Right cardiac atrium (tissue), 5 donors: Measurements from ENCODE around the gene ATF6. TPM values are rescaled to one million over a fixed set of nuclear protein-coding genes. Genes with fewer than 3 reads are reported as not detected.

Experiments
- ATAC-seq, 2 donors: fragments of 200-7000 bp; cut with Tn5 transposase; one replicate each; pipeline versions ENCODE4 v1.8.0 to v1.9.1; 2020; ENCODE audit warnings: moderate library complexity in 2 of 2, mild to moderate bottlenecking in 1 of 2
- DNase-seq, 3 donors: peaks; one replicate each; pipeline ENCODE4 v3.0.0-alpha.2; 2020
- H3K27ac ChIP-seq: one replicate; pipeline ENCODE4 v1.5.1; 2013; ENCODE audit warnings: mild to moderate bottlenecking, low read length, control low read depth, moderate library complexity
- H3K27me3 ChIP-seq: one replicate; pipeline ENCODE4 v1.6.1; 2013; ENCODE audit not compliant: control insufficient read depth, insufficient read depth
- H3K4me1 ChIP-seq: one replicate; pipeline ENCODE4 v1.6.1; 2013; ENCODE audit warnings: low read length; ENCODE audit not compliant: control insufficient read depth, insufficient read depth
- H3K4me3 ChIP-seq: one replicate; pipeline ENCODE4 v1.5.1; 2013; ENCODE audit warnings: low read length, control low read depth
- H3K9me3 ChIP-seq: one replicate; pipeline ENCODE4 v1.6.1; 2013; ENCODE audit warnings: low read length; ENCODE audit not compliant: control insufficient read depth
- WGBS: extraction: QIAGEN DNeasy Blood & Tissue Kit; methylation state at CpG from one replicate; pipeline ENCODE4 v1.1.7; 2013; 5-methylcytosine and 5-hydroxymethylcytosine counted together
- intact Hi-C, 4 donors: fragments of 100-400 bp; cut with DNase I; formaldehyde crosslinking; loops; one replicate each; pipeline versions ENCODE4 v1.11.0 to v1.14.0; 2022 to 2023
- polyA plus RNA-seq: library from polyadenylated mRNA; stranded (reverse); fragments of 200-250 nt; gene quantifications from one replicate; pipeline ENCODE4 v1.2.3, GENCODE V29; 2013
- total RNA-seq, 4 donors: library from RNA; stranded (reverse); fragmentation: NEBNext Ultra II Directional; extraction: Animal tissue kit (Norgen Biotek cat#: 25700); gene quantifications; one replicate each; pipeline ENCODE4 v1.2.1, GENCODE V29; 2021
- donor health status: healthy with polysubstance abuse.
- donor health status: DM: no; HTN: yes; CAD: no.
- donor health status: DM: no; HTN: no; CAD: no.
- donor health status: DM: no; HTN: yes; CAD: no; lungs with severe emphysema.
- donor health status: DM: yes; HTN: yes; CAD: no.

Gene ATF6
- total and polyA plus RNA-seq, 5 donors: 5.7 to 18.5 (median 15.6) TPM

- DNase-seq (no peak), ATAC-seq (no peak)
- Histone ChIP-seq H3K27me3 (no peaks in the 10 kb centered on the region), H3K9me3 (no peaks in the 10 kb centered on the region), H3K4me3 (no peak overlapping the region), H3K4me1 (no peaks in the 10 kb centered on the region), H3K27ac (no peak overlapping the region)
- 74% methylated on average over 3 of the region's 3 CpGs for WGBS
- intact Hi-C loops: no loop called here
Measured at GRCh38 chr1:161945306-161946060, 179.4 kb downstream of the ATF6 start.

GRCh38 chr1:161946071-161946987 lies 180.2 kb downstream of the ATF6 start:
- intact Hi-C loops: no loop called here
- H3K27me3 ChIP-seq: no peaks in the 10 kb centered on the region
- H3K27ac ChIP-seq: no peak overlapping the region
- WGBS: 77% methylated on average over 5 of the region's 5 CpGs
- H3K4me1 ChIP-seq: no peaks in the 10 kb centered on the region
- no peak for DNase-seq
- H3K4me3 ChIP-seq: no peak overlapping the region
- no peak for ATAC-seq
- H3K9me3 ChIP-seq: no peaks in the 10 kb centered on the region

GRCh38 chr1:161948435-161948834 lies 182.3 kb downstream of the ATF6 start:
- no peak for DNase-seq
- Histone ChIP-seq H3K27me3 (no peaks in the 10 kb centered on the region), H3K9me3 (no peaks in the 10 kb centered on the region), H3K4me3 (no peak overlapping the region), H3K4me1 (no peaks in the 10 kb centered on the region), H3K27ac (no peak overlapping the region)
- intact Hi-C loops: no loop called here
- 81% methylated on average over 4 of the region's 4 CpGs for WGBS
- ATAC-seq: no peak

GRCh38 chr1:161949548-161949947 lies 183.4 kb downstream of the ATF6 start:
- DNase-seq: no peak
- Histone ChIP-seq H3K9me3 (no peaks in the 10 kb centered on the region), H3K4me1 (no peaks in the 10 kb centered on the region), H3K4me3 (no peak overlapping the region), H3K27ac (no peak overlapping the region), H3K27me3 (no peaks in the 10 kb centered on the region)
- intact Hi-C loops: no loop called here
- no peak for ATAC-seq
- 75% methylated on average over 2 of the region's 2 CpGs for WGBS

- intact Hi-C loops: no loop called here
- no peak for DNase-seq
- H3K4me1 ChIP-seq: no peaks in the 10 kb centered on the region
- no peak overlapping the region for H3K4me3 ChIP-seq
- H3K9me3 ChIP-seq: no peaks in the 10 kb centered on the region
- ATAC-seq: no peak
- H3K27ac ChIP-seq: no peak overlapping the region
- H3K27me3 ChIP-seq: no peaks in the 10 kb centered on the region
- 81% methylated on average over 1 of the region's 1 CpG for WGBS
Measured at GRCh38 chr1:161950377-161950776, 184.3 kb downstream of the ATF6 start.

GRCh38 chr1:161951646-161952045 lies 185.5 kb downstream of the ATF6 start:
- Histone ChIP-seq H3K4me3 (no peak overlapping the region), H3K27ac (no peak overlapping the region), H3K9me3 (no peaks in the 10 kb centered on the region), H3K4me1 (no peaks in the 10 kb centered on the region), H3K27me3 (no peaks in the 10 kb centered on the region)
- intact Hi-C loops: no loop called here
- 94% methylated on average over 1 of the region's 1 CpG for WGBS
- ATAC-seq (no peak), DNase-seq (no peak)

GRCh38 chr1:161952607-161953172 lies 186.6 kb downstream of the ATF6 start:
- H3K27ac ChIP-seq: no peak overlapping the region

GRCh38 chr1:161953256-161953920 lies 187.3 kb downstream of the ATF6 start:
- WGBS: 84% methylated on average over 5 of the region's 5 CpGs
- intact Hi-C loops: no loop called here
- Histone ChIP-seq H3K27me3 (no peaks in the 10 kb centered on the region), H3K9me3 (no peaks in the 10 kb centered on the region), H3K4me1 (no peaks in the 10 kb centered on the region), H3K27ac (no peak overlapping the region), H3K4me3 (no peak overlapping the region)
- no peak for DNase-seq
- ATAC-seq: no peak

More at GRCh38 chr1:161952607-161953172, 186.6 kb downstream of the ATF6 start:
- Histone ChIP-seq H3K4me3 (no peak overlapping the region), H3K27me3 (no peaks in the 10 kb centered on the region), H3K9me3 (no peaks in the 10 kb centered on the region), H3K4me1 (no peaks in the 10 kb centered on the region)
- no peak for ATAC-seq
- no peak for DNase-seq
- intact Hi-C loops: no loop called here
- 91% methylated on average over 3 of the region's 3 CpGs for WGBS

- no peak for ATAC-seq
- DNase-seq: no peak
- no peaks in the 10 kb centered on the region for H3K27me3 ChIP-seq
- WGBS: 48% methylated on average over 2 of the region's 2 CpGs
- no peak overlapping the region for H3K27ac ChIP-seq
- H3K4me3 ChIP-seq: no peak overlapping the region
- intact Hi-C loops: no loop called here
- no peaks in the 10 kb centered on the region for H3K9me3 ChIP-seq
- no peaks in the 10 kb centered on the region for H3K4me1 ChIP-seq
Measured at GRCh38 chr1:161954050-161954449, 187.9 kb downstream of the ATF6 start.

GRCh38 chr1:161954466-161954865 lies 188.3 kb downstream of the ATF6 start:
- no peak overlapping the region for H3K4me3 ChIP-seq
- no peaks in the 10 kb centered on the region for H3K9me3 ChIP-seq
- DNase-seq (no peak), ATAC-seq (no peak)
- intact Hi-C loops: no loop called here
- H3K27me3 ChIP-seq: no peaks in the 10 kb centered on the region
- no peak overlapping the region for H3K27ac ChIP-seq
- no peaks in the 10 kb centered on the region for H3K4me1 ChIP-seq

- no peaks in the 10 kb centered on the region for H3K4me1 ChIP-seq
- DNase-seq: no peak
- no peak overlapping the region for H3K4me3 ChIP-seq
- no peak overlapping the region for H3K27ac ChIP-seq
- no peak for ATAC-seq
- intact Hi-C loops: no loop called here
- H3K27me3 ChIP-seq: no peaks in the 10 kb centered on the region
- WGBS: 84% methylated on average over 2 of the region's 2 CpGs
- H3K9me3 ChIP-seq: no peaks in the 10 kb centered on the region
Measured at GRCh38 chr1:161955606-161956005, 189.5 kb downstream of the ATF6 start.
